B cell (primary cell): ENCODE data around the gene FAM177A1. TPM values are rescaled to one million over a fixed set of nuclear protein-coding genes. Genes with fewer than 3 reads are reported as not detected.

Experiments
- ATAC-seq: fragments of 200-7000 bp; cut with Tn5 transposase; one replicate; pipeline ENCODE4 v1.10.0; 2021; ENCODE audit warnings: low read depth, mild to moderate bottlenecking, moderate number of reproducible peaks, moderate library complexity
- CTCF ChIA-PET: fragments of 350-600 bp; sonication (Branson Sonifier 250); formaldehyde crosslinking; loops from one replicate; lab custom pipeline; 2021; ENCODE audit warnings: antibody characterized with exemption, inconsistent platforms; lab: Charles Lee
- POLR2A ChIA-PET: fragments of 350-600 bp; sonication (Branson Sonifier 250); formaldehyde crosslinking; loops from one replicate; lab custom pipeline; 2021; ENCODE audit warnings: antibody characterized with exemption; lab: Charles Lee
- DNase-seq: peaks from one replicate; pipeline ENCODE4 v3.0.0; 2013
- H2AFZ ChIP-seq: 2 replicates; pipeline ENCODE4 v1.6.1; 2012; ENCODE audit warnings: mild to moderate bottlenecking, low read depth, low read length; ENCODE audit not compliant: insufficient read depth, poor library complexity, severe bottlenecking
- H3K27ac ChIP-seq, 2 donors: 1 replicate in 1 of 2; 2 replicates in 1 of 2; pipeline ENCODE4 v1.5.1; 2012 to 2013; ENCODE audit warnings: low read length in 2 of 2, mild to moderate bottlenecking in 2 of 2, moderate library complexity in 1 of 2
- H3K27me3 ChIP-seq, 4 experiments: fragments of 200-600 bp in 1 of 4; sonication (generic) in 1 of 4; replicated peaks in 1 of 4; 1 replicate in 2 of 4; 2 replicates in 2 of 4; pipeline versions ENCODE4 v1.6.1 to v1.7.0; 2013 to 2016; ENCODE audit warnings: low read length in 3 of 4, mild to moderate bottlenecking in 2 of 4, mixed read lengths in 1 of 4, moderate library complexity in 1 of 4; ENCODE audit not compliant: insufficient read depth in 4 of 4, control insufficient read depth in 3 of 4; ENCODE audit errors: control extremely low read depth in 1 of 4
- H3K36me3 ChIP-seq, 2 experiments: replicated peaks in 1 of 2; 1 replicate in 1 of 2; 2 replicates in 1 of 2; pipeline versions ENCODE4 v1.6.1 to v1.7.1; 2013; ENCODE audit warnings: low read length in 1 of 2; ENCODE audit not compliant: insufficient read depth in 2 of 2, control insufficient read depth in 1 of 2; ENCODE audit errors: control extremely low read depth in 1 of 2, extremely low read depth in 1 of 2
- H3K4me1 ChIP-seq, 2 donors: fragments of 200-600 bp in 1 of 2; sonication (generic) in 1 of 2; 1 replicate in 1 of 2; 2 replicates in 1 of 2; pipeline versions ENCODE4 v1.5.1 to v1.6.1; 2013 to 2017; ENCODE audit warnings: low read length in 2 of 2; ENCODE audit not compliant: control insufficient read depth in 2 of 2, insufficient read depth in 2 of 2
- H3K4me2 ChIP-seq: replicated peaks from 2 replicates; pipeline ENCODE3; 2012; ENCODE audit warnings: mild to moderate bottlenecking, low read depth, low read length; ENCODE audit not compliant: poor library complexity, severe bottlenecking
- H3K4me3 ChIP-seq, 5 experiments: fragments of 200-600 bp in 1 of 5; sonication (generic) in 1 of 5; 1 replicate in 3 of 5; 2 replicates in 2 of 5; pipeline versions ENCODE4 v1.5.1 to v1.7.0; 2011 to 2016; ENCODE audit warnings: low read length in 4 of 5, mild to moderate bottlenecking in 4 of 5, low read depth in 2 of 5, control low read depth in 1 of 5, moderate library complexity in 1 of 5; ENCODE audit not compliant: insufficient read depth in 1 of 5; ENCODE audit errors: control extremely low read depth in 1 of 5, extremely low read depth in 1 of 5
- H3K79me2 ChIP-seq: fragments of 200-600 bp; sonication (generic); one replicate; pipeline ENCODE4 v1.6.0; 2016; ENCODE audit warnings: low read length; ENCODE audit not compliant: control insufficient read depth, insufficient read depth
- H3K9ac ChIP-seq: fragments of 200-600 bp; sonication (generic); 2 replicates; pipeline ENCODE4 v1.6.1; 2017; ENCODE audit warnings: mild to moderate bottlenecking, low read length, moderate library complexity
- H3K9me3 ChIP-seq, 3 donors: one replicate each; pipeline versions ENCODE4 v1.6.1 to v1.7.1; 2013; ENCODE audit warnings: low read length in 2 of 3; ENCODE audit not compliant: control insufficient read depth in 2 of 3, insufficient read depth in 1 of 3; ENCODE audit errors: control extremely low read depth in 1 of 3
- H4K20me1 ChIP-seq: 2 replicates; pipeline ENCODE4 v1.6.0; 2012; ENCODE audit warnings: mild to moderate bottlenecking, low read length; ENCODE audit not compliant: insufficient read depth, control insufficient read depth, poor library complexity, severe bottlenecking
- H3K27ac Mint-ChIP-seq: one replicate; pipeline ENCODE4 v1.8.0; 2021; ENCODE audit warnings: mixed read lengths
- H3K27me3 Mint-ChIP-seq: one replicate; pipeline ENCODE4 v1.8.0; 2021; ENCODE audit warnings: mixed read lengths
- H3K4me1 Mint-ChIP-seq: one replicate; pipeline ENCODE4 v1.8.0; 2021; ENCODE audit warnings: mixed read lengths
- H3K4me3 Mint-ChIP-seq: one replicate; pipeline ENCODE4 v1.8.0; 2021; ENCODE audit warnings: mixed read lengths
- H3K9me3 Mint-ChIP-seq: one replicate; pipeline ENCODE4 v1.8.0; 2022; ENCODE audit warnings: mixed read lengths; ENCODE audit not compliant: insufficient read depth
- EZH2 ChIP-seq: IDR thresholded peaks from 2 replicates; pipeline ENCODE4 v1.6.1; 2012; ENCODE audit warnings: borderline replicate concordance, low read depth, mild to moderate bottlenecking, moderate library complexity, low read length; ENCODE audit not compliant: insufficient read depth, poor library complexity, severe bottlenecking
- WGBS: methylation state at CpG from one replicate; pipeline ENCODE4 v1.1.5; 2013; ENCODE audit warnings: missing lambda C conversion rate; ENCODE audit not compliant: insufficient coverage; 5-methylcytosine and 5-hydroxymethylcytosine counted together
- intact Hi-C: fragments of 100-400 bp; cut with micrococcal nuclease; formaldehyde crosslinking; loops from one replicate; pipeline ENCODE4 v1.10.0; 2022
- polyA plus RNA-seq: library from polyadenylated mRNA; depleted of rRNA; stranded (reverse); fragments of >200 nt; gene quantifications from 2 replicates; pipeline ENCODE4 v1.2.3, GENCODE V29; 2012
- total RNA-seq, 2 donors: library from RNA; stranded (reverse); fragments of 120-200 nt in 1 of 2; gene quantifications; 1 replicate in 1 of 2; 2 replicates in 1 of 2; pipeline versions ENCODE4 v1.2.3 to v1.2.4, GENCODE V29; 2013 to 2022
- TF ChIP-seq, protein P1 (sequence below): fragments of 200-600 bp; IDR thresholded peaks from one replicate; pipeline ENCODE4 v1.8.0; 2022; ENCODE audit warnings: antibody characterized with exemption, mild to moderate bottlenecking

Gene FAM177A1
- total and polyA plus RNA-seq, 2 donors (not counting 1 experiment from before 2014, with no cell fraction given), result 14.3 to 32.1 TPM

GRCh38 chr14:35045798-35046047 lies 349 bp upstream of the FAM177A1 start:
- H3K27me3 ChIP-seq, result no peaks in the 10 kb centered on the region
- H3K4me2 ChIP-seq, result peak overlapping the region; percentile 91
- Mint-ChIP-seq H3K9me3 (no peaks in the 10 kb centered on the region), H3K27me3 (no peaks in the 10 kb centered on the region), H3K27ac (peak overlapping the region; percentile 95), H3K4me1 (peaks cover 26% of the 10 kb centered on the region), H3K4me3 (peak overlapping the region; percentile 87)
- H3K4me3 ChIP-seq, result peak overlapping the region; percentile 64 to 92 (median 72)
- H3K4me1 ChIP-seq, result peaks cover 11 to 15% of the 10 kb centered on the region in 2 donors
- DNase-seq, result no peak
- intact Hi-C loops, result loop anchor here (1.0 to 10.0 kb wide), 12 partner anchors 63 to 1277 kb away; partner anchors contain the start of genes BRMS1L, CFL2, EAPP and INSM2
- peaks cover 20% of the 10 kb centered on the region for H3K79me2 ChIP-seq
- peak overlapping the region; percentile 97 for H3K9ac ChIP-seq
- no peaks in the 10 kb centered on the region for H3K36me3 ChIP-seq
- 0% methylated on average over 6 of the region's 6 CpGs for WGBS
- ChIA-PET POLR2A (interaction anchor here (0.5 to 2.2 kb wide), 8 partner anchors 63 to 1274 kb away, joined by 3 to 22 read pairs (median 6); partner anchors contain the start of genes BAZ1A, BRMS1L, NFKBIA and PPP2R3C), CTCF (interaction anchor here (0.9 to 2.3 kb wide), 3 partner anchors 64 to 373 kb away, joined by 3 to 15 read pairs (median 5); partner anchors contain the start of gene SRP54)
- peak overlapping the region; percentile 74 for H2AFZ ChIP-seq
- ATAC-seq, result no peak
- peak overlapping the region; percentile 94 to 96 for H3K27ac ChIP-seq
- H3K9me3 ChIP-seq, result no peaks in the 10 kb centered on the region
- TF ChIP-seq, protein P1, sequence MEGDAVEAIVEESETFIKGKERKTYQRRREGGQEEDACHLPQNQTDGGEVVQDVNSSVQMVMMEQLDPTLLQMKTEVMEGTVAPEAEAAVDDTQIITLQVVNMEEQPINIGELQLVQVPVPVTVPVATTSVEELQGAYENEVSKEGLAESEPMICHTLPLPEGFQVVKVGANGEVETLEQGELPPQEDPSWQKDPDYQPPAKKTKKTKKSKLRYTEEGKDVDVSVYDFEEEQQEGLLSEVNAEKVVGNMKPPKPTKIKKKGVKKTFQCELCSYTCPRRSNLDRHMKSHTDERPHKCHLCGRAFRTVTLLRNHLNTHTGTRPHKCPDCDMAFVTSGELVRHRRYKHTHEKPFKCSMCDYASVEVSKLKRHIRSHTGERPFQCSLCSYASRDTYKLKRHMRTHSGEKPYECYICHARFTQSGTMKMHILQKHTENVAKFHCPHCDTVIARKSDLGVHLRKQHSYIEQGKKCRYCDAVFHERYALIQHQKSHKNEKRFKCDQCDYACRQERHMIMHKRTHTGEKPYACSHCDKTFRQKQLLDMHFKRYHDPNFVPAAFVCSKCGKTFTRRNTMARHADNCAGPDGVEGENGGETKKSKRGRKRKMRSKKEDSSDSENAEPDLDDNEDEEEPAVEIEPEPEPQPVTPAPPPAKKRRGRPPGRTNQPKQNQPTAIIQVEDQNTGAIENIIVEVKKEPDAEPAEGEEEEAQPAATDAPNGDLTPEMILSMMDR, result no peak
- TF ChIP-seq EZH2, result no peak
- no peaks in the 10 kb centered on the region for H4K20me1 ChIP-seq
